Measurements from ENCODE around the gene SERPINA10. TPM values are rescaled to one million over a fixed set of nuclear protein-coding genes. Genes with fewer than 3 reads are reported as not detected.
A peak's percentile ranks its signal among the peaks of the same experiment; 100 is the strongest.

Gene SERPINA10, protein sequence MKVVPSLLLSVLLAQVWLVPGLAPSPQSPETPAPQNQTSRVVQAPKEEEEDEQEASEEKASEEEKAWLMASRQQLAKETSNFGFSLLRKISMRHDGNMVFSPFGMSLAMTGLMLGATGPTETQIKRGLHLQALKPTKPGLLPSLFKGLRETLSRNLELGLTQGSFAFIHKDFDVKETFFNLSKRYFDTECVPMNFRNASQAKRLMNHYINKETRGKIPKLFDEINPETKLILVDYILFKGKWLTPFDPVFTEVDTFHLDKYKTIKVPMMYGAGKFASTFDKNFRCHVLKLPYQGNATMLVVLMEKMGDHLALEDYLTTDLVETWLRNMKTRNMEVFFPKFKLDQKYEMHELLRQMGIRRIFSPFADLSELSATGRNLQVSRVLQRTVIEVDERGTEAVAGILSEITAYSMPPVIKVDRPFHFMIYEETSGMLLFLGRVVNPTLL
- total RNA-seq, result 1 to 10 TPM in 1 of 8 experiments, under 1 TPM in 7; 0.25 to 1.9 (median 0.43) TPM

DNA sequence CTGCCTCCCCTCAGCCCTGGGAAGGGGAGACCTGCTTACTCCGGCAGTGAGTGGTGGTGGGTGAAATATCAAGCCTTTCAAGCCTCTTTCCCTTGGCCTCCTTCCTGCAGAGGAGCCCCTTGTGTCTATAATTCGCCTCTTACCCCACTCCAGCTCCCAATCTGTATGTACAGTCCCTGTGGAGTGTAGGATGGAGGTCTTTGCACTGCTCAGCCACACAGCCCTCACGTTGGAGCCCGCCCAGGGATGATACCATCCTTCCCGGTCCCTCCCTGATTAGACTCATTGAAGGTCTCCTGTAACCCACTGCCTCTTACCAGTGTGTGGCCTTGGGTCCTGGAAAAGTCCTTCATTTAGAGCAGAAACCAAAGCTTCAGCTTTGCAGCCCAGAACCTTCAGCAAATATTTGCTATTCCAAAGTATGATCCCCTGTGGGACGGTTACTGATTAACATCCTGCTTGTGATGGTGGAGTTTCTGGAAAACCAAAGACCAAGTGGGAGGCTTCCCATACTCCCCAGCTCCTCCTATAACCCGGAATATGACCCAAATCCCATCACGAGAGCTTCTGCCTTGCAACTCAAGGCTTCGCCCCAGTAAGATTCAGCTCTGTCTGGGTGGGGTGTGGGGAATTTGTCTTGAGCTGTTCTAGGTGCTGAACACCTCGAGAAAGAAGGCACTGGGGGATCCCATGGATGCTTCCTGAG lies at the start of gene SERPINA10:
SERPINA10 (minus strand) TSS at position 397 of the 706 bp plus-strand sequence. CDS start 2,675 bp downstream, outside the sequence.
- in situ Hi-C loops (cut with MboI; ENCODE audit: low pct_unique_long_range_greater_than_20kb in 2 of 9, low sequenced_read_pairs in 9 of 9, unreplicated experiment in 9 of 9), result no loop called here
- no peak within 1 kb of the TSS for H3K4me3 ChIP-seq
- peak in 1 of 8 experiments; percentile 33 for ATAC-seq (replicated peaks in 6 of 8)
- H3K4me1 ChIP-seq (replicated peaks in 1 of 2), result no peaks in the 10 kb centered on the region
- 20 to 100% (median 80%) methylated on average over 1 to 7 of the region's 10 CpGs; no CpG with 5 or more reads in 2 of the 10 experiments for WGBS, 10 experiments
- no peak within 1 kb of the TSS for H3K27ac ChIP-seq

DNA sequence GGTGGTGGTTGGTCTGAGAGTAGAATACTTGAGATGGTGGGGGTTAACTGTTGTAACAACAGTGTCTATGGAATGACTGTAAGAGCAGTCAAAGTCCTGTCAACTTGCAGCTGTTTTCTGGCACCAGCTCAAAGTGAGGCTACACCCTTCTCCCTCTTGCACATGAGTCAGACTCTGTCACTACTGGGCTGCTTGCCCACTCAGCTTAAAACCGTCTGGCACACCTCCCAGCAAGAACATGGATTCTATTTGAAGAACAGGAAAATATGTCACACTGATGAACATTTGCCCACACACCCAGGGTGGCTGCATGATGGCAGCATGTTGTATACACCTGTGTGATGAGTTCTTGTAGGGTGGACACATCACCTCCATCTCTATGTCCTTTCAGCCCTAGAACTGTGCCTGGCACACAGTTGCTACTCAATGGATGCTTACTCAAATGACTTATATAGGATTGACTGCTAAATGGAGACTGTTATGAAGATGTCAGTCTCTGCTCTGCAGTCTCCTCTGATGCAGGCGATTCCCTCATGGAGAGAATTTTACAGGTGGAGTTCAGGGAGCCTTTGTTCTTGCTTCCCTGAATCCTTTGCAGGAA lies 49.4 kb upstream of the SERPINA10 start:
- in situ Hi-C loops (cut with MboI; ENCODE audit: low pct_unique_long_range_greater_than_20kb in 2 of 9, low sequenced_read_pairs in 9 of 9, unreplicated experiment in 9 of 9), result no loop called here
- Histone ChIP-seq H3K4me3 (no peak overlapping the region), H3K27ac (no peak overlapping the region), H3K4me1 (replicated peaks in 1 of 2) (no peaks in the 10 kb centered on the region)
- ATAC-seq (replicated peaks in 6 of 8), result peak in 4 of 8 experiments; percentile 75 to 97 (median 97)
- 0 to 60% (median 55%) methylated on average over 1 to 2 of the region's 2 CpGs; no CpG with 5 or more reads in 6 of the 10 experiments for WGBS, 10 experiments

DNA sequence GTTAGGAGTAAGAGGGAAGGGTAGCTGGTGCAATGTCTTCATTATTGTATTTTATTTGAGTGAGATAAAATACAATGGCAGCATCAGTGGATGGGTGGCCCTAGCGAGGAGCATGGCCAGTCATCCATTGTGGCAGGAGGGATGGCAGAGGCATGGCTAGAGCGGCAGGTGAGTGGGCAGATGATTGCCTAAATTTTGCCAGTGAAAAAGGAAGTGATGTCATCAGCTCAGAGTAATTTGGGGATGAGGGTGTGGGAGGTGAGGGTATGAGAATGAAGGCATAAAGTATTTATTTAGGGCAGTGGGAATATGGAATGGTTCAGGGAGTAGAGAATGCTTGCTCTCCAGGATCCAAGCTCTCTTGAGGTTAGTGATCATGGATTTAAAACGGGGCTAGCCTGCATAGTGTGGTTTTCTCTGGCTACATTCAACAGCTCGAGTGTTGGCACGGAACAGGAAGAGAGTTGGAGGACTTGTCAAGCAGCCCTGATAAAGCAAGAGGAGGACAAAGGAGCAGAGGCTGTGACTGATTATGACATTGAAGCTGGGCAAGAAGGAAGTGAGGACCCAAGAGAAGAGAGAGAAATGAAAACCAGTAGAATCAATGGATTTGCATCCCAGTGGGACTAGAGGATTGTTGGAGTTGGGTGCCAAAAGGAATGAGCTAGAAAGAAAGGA lies 48.7 kb upstream of the SERPINA10 start:
- WGBS, 10 experiments, result 0 to 82% (median 30%) methylated on average over 2 to 5 of the region's 5 CpGs; no CpG with 5 or more reads in 3 of the 10 experiments
- in situ Hi-C loops (cut with MboI; ENCODE audit: low pct_unique_long_range_greater_than_20kb in 2 of 9, low sequenced_read_pairs in 9 of 9, unreplicated experiment in 9 of 9), result no loop called here
- H3K4me3 ChIP-seq, result no peak overlapping the region
- no peaks in the 10 kb centered on the region for H3K4me1 ChIP-seq (replicated peaks in 1 of 2)
- H3K27ac ChIP-seq, result no peak overlapping the region
- peak in 2 of 8 experiments; percentile 10 to 15 for ATAC-seq (replicated peaks in 6 of 8)

DNA sequence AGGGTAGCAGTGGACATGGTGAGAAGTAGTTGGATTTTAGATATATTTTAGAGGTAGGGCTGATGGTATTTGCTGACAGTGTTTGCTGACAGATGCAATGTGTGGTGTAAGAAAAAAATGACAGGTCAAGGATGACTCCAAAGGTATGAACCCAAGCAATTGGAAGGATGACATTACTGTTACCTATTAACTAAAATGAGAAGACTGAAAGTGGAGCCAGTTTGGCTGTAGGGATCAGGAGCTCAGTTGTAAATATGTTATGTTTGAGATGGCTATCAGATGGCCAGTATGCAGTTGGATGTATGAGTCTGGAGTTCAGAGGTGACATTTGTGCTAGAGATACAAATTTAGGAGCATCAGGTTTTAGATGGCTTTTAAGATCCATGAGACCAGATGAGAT lies 47.5 kb upstream of the SERPINA10 start:
- ATAC-seq (replicated peaks in 6 of 8), result no peak
- H3K4me1 ChIP-seq (replicated peaks in 1 of 2), result no peaks in the 10 kb centered on the region
- no peak overlapping the region for H3K27ac ChIP-seq
- no peak overlapping the region for H3K4me3 ChIP-seq
- in situ Hi-C loops (cut with MboI; ENCODE audit: low pct_unique_long_range_greater_than_20kb in 2 of 9, low sequenced_read_pairs in 9 of 9, unreplicated experiment in 9 of 9), result no loop called here

DNA sequence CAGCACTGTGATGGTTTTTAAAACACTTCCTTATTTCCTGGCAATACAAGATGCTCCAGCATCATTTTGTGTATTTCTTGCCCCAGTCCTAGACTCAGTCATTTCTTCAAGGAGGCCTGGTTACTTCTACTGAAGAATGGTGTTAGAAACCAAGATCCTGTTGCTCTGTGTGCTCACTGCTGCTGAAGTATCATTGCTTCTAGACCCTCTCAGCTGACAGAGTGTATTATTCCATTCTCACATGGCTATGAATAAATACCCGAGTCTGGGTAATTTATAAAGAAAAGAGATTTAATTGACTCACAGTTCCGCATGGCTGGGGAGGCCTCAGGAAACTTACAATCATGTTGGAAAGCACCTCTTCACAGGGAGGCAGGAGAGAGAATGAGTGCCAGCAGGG lies 45.0 kb upstream of the SERPINA10 start:
- no peak overlapping the region for H3K27ac ChIP-seq
- no peak overlapping the region for H3K4me3 ChIP-seq
- in situ Hi-C loops (cut with MboI; ENCODE audit: low pct_unique_long_range_greater_than_20kb in 2 of 9, low sequenced_read_pairs in 9 of 9, unreplicated experiment in 9 of 9), result no loop called here
- no peak for ATAC-seq (replicated peaks in 6 of 8)
- WGBS, 10 experiments, result 64 to 100% (median 94%) methylated on average over 2 of the region's 2 CpGs; no CpG with 5 or more reads in 3 of the 10 experiments
- H3K4me1 ChIP-seq (replicated peaks in 1 of 2), result no peaks in the 10 kb centered on the region

DNA sequence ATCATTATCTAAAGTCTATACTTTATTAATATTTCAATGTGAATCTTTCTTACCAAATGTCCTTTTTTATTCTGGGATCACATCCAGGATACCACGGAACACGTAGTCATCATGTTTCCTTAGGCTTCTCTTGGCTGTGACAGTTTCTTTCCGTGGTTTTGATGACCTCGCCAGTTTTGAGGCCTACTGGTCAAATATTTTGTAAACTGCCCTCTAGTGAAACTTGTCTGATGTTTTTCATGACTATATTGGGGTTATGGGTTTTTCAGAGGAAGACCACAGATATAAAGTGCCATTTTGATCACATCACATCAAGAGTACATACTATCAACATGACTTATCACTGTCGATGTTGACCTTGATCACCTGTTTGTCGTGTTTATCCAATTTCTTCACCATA lies 44.2 kb upstream of the SERPINA10 start:
- no peak overlapping the region for H3K4me3 ChIP-seq
- H3K27ac ChIP-seq, result no peak overlapping the region
- 44 to 100% (median 91%) methylated on average over 3 to 6 of the region's 6 CpGs for WGBS, 10 experiments
- H3K4me1 ChIP-seq (replicated peaks in 1 of 2), result no peaks in the 10 kb centered on the region
- in situ Hi-C loops (cut with MboI; ENCODE audit: low pct_unique_long_range_greater_than_20kb in 2 of 9, low sequenced_read_pairs in 9 of 9, unreplicated experiment in 9 of 9), result no loop called here
- no peak for ATAC-seq (replicated peaks in 6 of 8)

DNA sequence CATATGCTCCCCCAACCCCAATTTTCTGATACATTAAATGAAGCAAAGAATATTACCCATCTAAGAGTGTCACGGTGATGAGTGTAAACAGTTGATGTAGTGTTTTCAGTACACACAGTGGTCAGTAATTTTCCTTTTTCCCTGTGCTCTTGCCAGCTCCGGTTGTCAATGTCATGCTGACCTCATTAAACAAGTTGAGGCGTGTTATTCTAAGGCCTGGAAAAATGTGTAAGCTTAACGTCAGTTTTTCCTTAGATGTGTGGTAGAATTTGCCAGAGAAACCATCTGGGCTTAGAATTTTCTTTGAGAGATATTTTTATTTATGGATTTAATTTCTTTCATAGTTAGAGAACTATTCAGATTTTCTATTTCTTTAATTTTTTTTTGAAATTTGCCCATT lies 41.8 kb upstream of the SERPINA10 start:
- in situ Hi-C loops (cut with MboI; ENCODE audit: low pct_unique_long_range_greater_than_20kb in 2 of 9, low sequenced_read_pairs in 9 of 9, unreplicated experiment in 9 of 9), result no loop called here
- H3K4me3 ChIP-seq, result no peak overlapping the region
- H3K4me1 ChIP-seq (replicated peaks in 1 of 2), result no peaks in the 10 kb centered on the region
- WGBS, 10 experiments, result 0 to 93% (median 60%) methylated on average over 1 to 4 of the region's 4 CpGs; no CpG with 5 or more reads in 1 of the 10 experiments
- no peak overlapping the region for H3K27ac ChIP-seq
- ATAC-seq (replicated peaks in 6 of 8), result peak in 2 of 8 experiments; percentile 15 to 36

DNA sequence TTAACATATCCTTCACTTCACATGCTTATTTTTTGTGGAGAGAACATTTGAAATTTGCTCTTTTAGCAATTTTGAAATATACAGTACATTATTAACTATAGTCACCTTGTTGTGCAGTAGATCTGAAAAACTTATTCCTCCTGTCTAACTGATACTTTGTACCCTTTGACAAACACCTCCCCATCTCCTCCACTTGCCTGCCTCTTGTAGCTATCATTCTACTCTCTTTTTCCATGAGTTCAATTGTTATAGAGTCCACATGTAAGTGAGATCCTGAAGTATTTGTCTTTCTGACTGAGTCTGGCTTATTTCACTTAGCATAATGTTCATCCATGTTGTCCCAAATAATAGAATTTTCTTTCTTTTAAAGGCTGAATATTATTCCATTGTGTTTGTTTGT lies 39.5 kb upstream of the SERPINA10 start:
- Histone ChIP-seq H3K4me3 (no peak overlapping the region), H3K4me1 (replicated peaks in 1 of 2) (no peaks in the 10 kb centered on the region), H3K27ac (no peak overlapping the region)
- in situ Hi-C loops (cut with MboI; ENCODE audit: low pct_unique_long_range_greater_than_20kb in 2 of 9, low sequenced_read_pairs in 9 of 9, unreplicated experiment in 9 of 9), result no loop called here
- no peak for ATAC-seq (replicated peaks in 6 of 8)

DNA sequence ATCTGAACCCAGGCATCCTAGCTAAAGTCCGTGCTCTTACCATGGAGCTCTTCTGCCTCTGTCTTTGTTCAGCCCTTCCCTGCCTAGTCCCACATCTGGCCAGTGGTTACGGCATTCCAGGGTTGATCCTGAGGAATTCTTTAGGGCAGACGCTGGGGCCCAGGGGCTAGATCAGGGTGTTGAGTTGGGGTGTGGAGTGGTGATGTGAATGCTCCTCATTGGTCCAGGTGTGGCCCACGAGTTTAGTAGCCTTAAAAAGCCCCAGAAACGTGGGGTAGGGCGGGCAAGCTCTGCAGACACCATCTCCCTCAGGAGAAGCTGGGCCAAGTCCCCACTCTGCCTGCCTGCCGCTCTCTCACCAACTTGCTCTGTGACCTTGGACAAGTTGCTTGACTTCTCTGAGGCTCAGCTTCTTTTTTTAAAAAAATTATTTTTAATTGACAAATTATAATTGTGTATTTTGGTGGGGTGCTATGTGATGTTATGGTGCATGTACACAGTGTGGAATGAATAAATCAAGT lies 39.1 kb upstream of the SERPINA10 start:
- 59 to 100% (median 89%) methylated on average over 1 to 5 of the region's 7 CpGs; no CpG with 5 or more reads in 4 of the 10 experiments for WGBS, 10 experiments
- ATAC-seq (replicated peaks in 6 of 8), result no peak
- in situ Hi-C loops (cut with MboI; ENCODE audit: low pct_unique_long_range_greater_than_20kb in 2 of 9, low sequenced_read_pairs in 9 of 9, unreplicated experiment in 9 of 9), result no loop called here
- no peak overlapping the region for H3K27ac ChIP-seq
- H3K4me1 ChIP-seq (replicated peaks in 1 of 2), result no peaks in the 10 kb centered on the region
- no peak overlapping the region for H3K4me3 ChIP-seq

DNA sequence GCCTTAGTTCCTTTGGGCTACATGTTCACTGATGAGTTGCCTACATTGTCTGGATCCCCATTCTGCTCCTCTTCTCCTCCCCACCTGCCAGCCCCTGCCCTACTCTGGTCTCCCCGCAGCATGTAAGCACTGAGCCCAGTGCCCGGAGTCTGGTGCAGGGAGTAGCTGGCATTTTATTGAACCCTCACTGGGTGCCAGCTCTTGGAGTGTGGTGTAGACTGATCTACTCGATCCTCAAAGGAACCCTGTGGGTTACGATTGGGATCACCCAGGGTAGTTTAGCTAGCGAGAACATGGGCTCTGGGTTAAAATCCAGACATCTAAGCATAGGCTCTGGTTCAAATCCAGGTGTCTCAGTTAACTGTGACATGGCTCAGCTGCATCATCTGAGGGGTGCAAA lies 38.4 kb upstream of the SERPINA10 start:
- no peaks in the 10 kb centered on the region for H3K4me1 ChIP-seq (replicated peaks in 1 of 2)
- no peak overlapping the region for H3K27ac ChIP-seq
- no peak for ATAC-seq (replicated peaks in 6 of 8)
- in situ Hi-C loops (cut with MboI; ENCODE audit: low pct_unique_long_range_greater_than_20kb in 2 of 9, low sequenced_read_pairs in 9 of 9, unreplicated experiment in 9 of 9), result no loop called here
- WGBS, 10 experiments, result 17 to 100% (median 100%) methylated on average over 1 to 2 of the region's 5 CpGs; no CpG with 5 or more reads in 5 of the 10 experiments
- no peak overlapping the region for H3K4me3 ChIP-seq

DNA sequence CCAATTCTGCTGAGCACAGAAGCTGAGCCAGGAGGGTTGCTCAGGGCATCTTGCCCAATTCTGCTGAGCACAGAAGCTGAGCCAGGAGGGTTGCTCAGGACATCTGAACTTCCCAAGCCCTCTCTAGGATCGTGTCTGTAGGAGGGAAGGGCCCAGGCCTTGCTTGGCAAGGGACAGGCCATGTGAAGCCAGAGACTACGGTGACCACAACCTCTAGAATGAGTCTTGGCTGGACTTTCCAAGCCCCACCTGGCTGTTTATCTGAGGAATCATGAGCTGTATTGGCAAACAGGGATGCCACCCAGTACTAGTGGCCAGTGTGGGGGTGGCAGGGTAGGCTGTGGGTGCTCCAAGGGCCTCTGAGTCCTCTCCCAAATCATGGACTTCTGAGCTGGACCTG lies 37.8 kb upstream of the SERPINA10 start:
- ATAC-seq (replicated peaks in 6 of 8), result no peak
- no CpG with 5 or more reads among the region's 2 CpGs for WGBS, 10 experiments
- Histone ChIP-seq H3K27ac (no peak overlapping the region), H3K4me3 (no peak overlapping the region), H3K4me1 (replicated peaks in 1 of 2) (no peaks in the 10 kb centered on the region)
- in situ Hi-C loops (cut with MboI; ENCODE audit: low pct_unique_long_range_greater_than_20kb in 2 of 9, low sequenced_read_pairs in 9 of 9, unreplicated experiment in 9 of 9), result no loop called here

DNA sequence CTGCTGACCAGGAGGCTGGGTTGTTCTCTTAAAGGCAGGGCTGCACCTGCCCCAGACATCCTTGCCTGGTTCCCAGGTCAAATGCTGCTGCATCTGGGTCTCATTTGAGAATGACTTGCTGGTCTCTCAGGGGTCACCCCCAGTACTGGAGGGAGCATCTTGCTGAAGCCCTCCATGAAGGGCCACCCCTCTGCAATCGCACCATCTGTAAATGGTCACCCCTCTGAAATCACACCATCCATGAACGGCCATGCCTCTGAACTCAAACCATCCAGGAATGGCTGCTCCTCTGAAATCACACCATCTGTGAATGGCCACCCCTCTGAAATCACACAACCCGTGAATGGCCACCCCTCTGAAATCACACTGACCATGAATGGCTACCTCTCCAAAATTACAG lies 37.4 kb upstream of the SERPINA10 start:
- no peak for ATAC-seq (replicated peaks in 6 of 8)
- H3K4me3 ChIP-seq, result no peak overlapping the region
- H3K4me1 ChIP-seq (replicated peaks in 1 of 2), result no peaks in the 10 kb centered on the region
- in situ Hi-C loops (cut with MboI; ENCODE audit: low pct_unique_long_range_greater_than_20kb in 2 of 9, low sequenced_read_pairs in 9 of 9, unreplicated experiment in 9 of 9), result no loop called here
- H3K27ac ChIP-seq, result no peak overlapping the region
- 100% methylated on average over 1 to 2 of the region's 3 CpGs; no CpG with 5 or more reads in 8 of the 10 experiments for WGBS, 10 experiments

Measured in motor neuron (in vitro differentiated cells).